HUES48 (cell line): ENCODE results near the gene DCPS.
"Not testable (repeated sequence)": the region's sequence is repeated elsewhere in the genome, so short reads cannot be mapped to it uniquely, and the experiment has no call there.

Experiments
- H3K27ac ChIP-seq: one replicate; pipeline ENCODE4 v1.7.0; 2013; ENCODE audit warnings: low read depth, low read length, inconsistent platforms
- H3K27me3 ChIP-seq: 2 replicates; pipeline ENCODE4 v1.6.1; 2013; ENCODE audit warnings: mild to moderate bottlenecking, low read length; ENCODE audit not compliant: control insufficient read depth, insufficient read depth
- H3K36me3 ChIP-seq: 2 replicates; pipeline ENCODE4 v1.6.1; 2013; ENCODE audit warnings: low read length; ENCODE audit not compliant: control insufficient read depth, insufficient read depth
- H3K4me1 ChIP-seq: 2 replicates; pipeline ENCODE4 v1.6.1; 2013; ENCODE audit warnings: mild to moderate bottlenecking, low read length; ENCODE audit not compliant: control insufficient read depth, insufficient read depth
- H3K4me3 ChIP-seq: 2 replicates; pipeline ENCODE4 v1.5.1; 2013; ENCODE audit warnings: mild to moderate bottlenecking, low read depth, low read length
- H3K9ac ChIP-seq: 2 replicates; pipeline ENCODE4 v1.6.1; 2013; ENCODE audit warnings: mild to moderate bottlenecking, low read depth, low read length, moderate library complexity
- H3K9me3 ChIP-seq: 2 replicates; pipeline ENCODE4 v1.6.1; 2013; ENCODE audit warnings: low read length; ENCODE audit not compliant: control insufficient read depth, insufficient read depth

The DCPS gene

GRCh38 chr11:126374562-126375300 lies 70.9 kb downstream of the DCPS start:
- not testable (repeated sequence) for H3K4me1 ChIP-seq

GRCh38 chr11:126375726-126376125 lies 71.9 kb downstream of the DCPS start:
- Histone ChIP-seq H3K9ac (no peak overlapping the region), H3K27me3 (no peaks in the 10 kb centered on the region), H3K27ac (no peak overlapping the region), H3K4me3 (no peak overlapping the region), H3K4me1 (no peaks in the 10 kb centered on the region), H3K9me3 (no peaks in the 10 kb centered on the region), H3K36me3 (no peaks in the 10 kb centered on the region)

More at GRCh38 chr11:126374562-126375300, 70.9 kb downstream of the DCPS start:
- not testable (repeated sequence) for H3K27me3 ChIP-seq, H3K9me3 ChIP-seq, H3K27ac ChIP-seq, H3K36me3 ChIP-seq, H3K9ac ChIP-seq, H3K4me3 ChIP-seq

GRCh38 chr11:126378763-126379162 lies 74.9 kb downstream of the DCPS start:
- Histone ChIP-seq H3K9ac (no peak overlapping the region), H3K27ac (no peak overlapping the region), H3K36me3 (no peaks in the 10 kb centered on the region), H3K4me3 (no peak overlapping the region), H3K4me1 (no peaks in the 10 kb centered on the region), H3K9me3 (no peaks in the 10 kb centered on the region), H3K27me3 (no peaks in the 10 kb centered on the region)

GRCh38 chr11:126380909-126381308 lies 77.0 kb downstream of the DCPS start:
- Histone ChIP-seq H3K36me3 (no peaks in the 10 kb centered on the region), H3K9ac (no peak overlapping the region), H3K9me3 (no peaks in the 10 kb centered on the region), H3K4me1 (no peaks in the 10 kb centered on the region), H3K4me3 (no peak overlapping the region), H3K27ac (no peak overlapping the region), H3K27me3 (no peaks in the 10 kb centered on the region)

- not testable (repeated sequence) for H3K27me3 ChIP-seq, H3K27ac ChIP-seq, H3K9ac ChIP-seq, H3K4me3 ChIP-seq, H3K36me3 ChIP-seq, H3K4me1 ChIP-seq, H3K9me3 ChIP-seq
These were observed 78.1 kb downstream of the DCPS start for GRCh38 chr11:126381960-126382359.

GRCh38 chr11:126382641-126383040 lies 78.8 kb downstream of the DCPS start:
- H3K27me3 ChIP-seq, H3K4me3 ChIP-seq, H3K27ac ChIP-seq, H3K9ac ChIP-seq, H3K4me1 ChIP-seq, H3K36me3 ChIP-seq, H3K9me3 ChIP-seq: not testable (repeated sequence)

- Histone ChIP-seq H3K4me3 (no peak overlapping the region), H3K4me1 (0 out of 2 replicates have a peak, but pooled peaks cover 7% of the 10 kb centered on the region), H3K27ac (no peak overlapping the region), H3K27me3 (no peaks in the 10 kb centered on the region), H3K36me3 (no peaks in the 10 kb centered on the region), H3K9ac (no peak overlapping the region), H3K9me3 (no peaks in the 10 kb centered on the region)
These were observed 79.8 kb downstream of the DCPS start for GRCh38 chr11:126383339-126384335.

- Histone ChIP-seq H3K36me3 (no peaks in the 10 kb centered on the region), H3K9me3 (no peaks in the 10 kb centered on the region), H3K4me3 (no peak overlapping the region), H3K27me3 (no peaks in the 10 kb centered on the region), H3K27ac (no peak overlapping the region), H3K9ac (no peak overlapping the region), H3K4me1 (0 out of 2 replicates have a peak, but pooled peaks cover 7% of the 10 kb centered on the region)
These were observed 80.7 kb downstream of the DCPS start for GRCh38 chr11:126384449-126385070.

GRCh38 chr11:126385991-126386728 lies 82.3 kb downstream of the DCPS start:
- H3K4me3 ChIP-seq: no peak overlapping the region
- H3K27ac ChIP-seq: no peak overlapping the region
- H3K9me3 ChIP-seq: no peaks in the 10 kb centered on the region
- H3K36me3 ChIP-seq: no peaks in the 10 kb centered on the region
- H3K4me1 ChIP-seq: peaks cover 8% of the 10 kb centered on the region; the same call in 1 of the 2 replicates
- H3K9ac ChIP-seq: no peak overlapping the region
- no peaks in the 10 kb centered on the region for H3K27me3 ChIP-seq

- not testable (repeated sequence) for H3K9me3 ChIP-seq, H3K27ac ChIP-seq, H3K36me3 ChIP-seq, H3K4me3 ChIP-seq, H3K27me3 ChIP-seq, H3K9ac ChIP-seq
- H3K4me1 ChIP-seq: peaks cover 13% of the 10 kb centered on the region; the same call in 1 of the 2 replicates
These were observed 82.8 kb downstream of the DCPS start for GRCh38 chr11:126386729-126387071.
